HepG2 (cell line): ENCODE measurements around the gene KCNK10. TPM values are rescaled to one million over a fixed set of nuclear protein-coding genes. Genes with fewer than 3 reads are reported as not detected.

Experiments
- ATAC-seq: fragments of 200-7000 bp; cut with Tn5 transposase; 3 replicates; pipeline ENCODE4 v1.9.1; 2020; ENCODE audit warnings: mild to moderate bottlenecking, moderate library complexity
- BruUV-seq: library from RNA; stranded (reverse); fragments of 400-500 nt; replicated peaks from 2 replicates; lab custom pipeline; 2021; lab: Mats Ljungman, UMichigan
- CTCF ChIA-PET: fragments of 300-600 bp; formaldehyde crosslinking; extraction: SDS; loops from one replicate; lab custom pipeline; 2021; ENCODE audit warnings: low total read pairs, inconsistent platforms, low intra/inter-chr PET ratio; lab: Yijun Ruan, JAX
- POLR2A ChIA-PET: fragments of 350-600 bp; sonication (Branson Sonifier 250); formaldehyde crosslinking; loops from one replicate; lab custom pipeline; 2020; ENCODE audit warnings: antibody characterized with exemption, inconsistent platforms; lab: Yijun Ruan, JAX
- DNase-seq: peaks from one replicate; pipeline ENCODE4 v3.0.0-alpha.2; 2015; ENCODE audit warnings: low spot score
- FAIRE-seq: peaks from 3 replicates; lab custom pipeline; 2011; peaks lifted over from hg19 to GRCh38; lab: Jason Lieb, UNC
- H2AFZ ChIP-seq: one replicate; pipeline ENCODE4 v1.6.1; 2011; ENCODE audit warnings: low read length, inconsistent platforms
- H3K27ac ChIP-seq: fragments of 300-600 bp; 3 replicates; pipeline ENCODE4 v1.8.0; 2011; ENCODE audit warnings: mixed run types, mild to moderate bottlenecking, mixed read lengths, low read length, inconsistent platforms; ENCODE audit not compliant: insufficient read depth; ENCODE audit errors: extremely low read length
- H3K27me3 ChIP-seq, 2 experiments: fragments of 200-600 bp in 1 of 2; 2 replicates in 1 of 2; 3 replicates in 1 of 2; pipeline versions ENCODE4 v1.6.0 to v1.8.0; 2011; ENCODE audit warnings: low read length in 2 of 2, mild to moderate bottlenecking in 2 of 2, moderate library complexity in 2 of 2, inconsistent platforms in 1 of 2; ENCODE audit not compliant: insufficient read depth in 2 of 2, control insufficient read depth in 1 of 2
- H3K36me3 ChIP-seq, 2 experiments: fragments of 200-600 bp in 1 of 2; replicated peaks in 1 of 2; 2 replicates in 1 of 2; 3 replicates in 1 of 2; pipeline versions ENCODE4 v1.5.1 to v1.8.0; 2011; ENCODE audit warnings: low read length in 2 of 2, inconsistent platforms in 1 of 2; ENCODE audit not compliant: insufficient read depth in 2 of 2, control insufficient read depth in 1 of 2
- H3K4me1 ChIP-seq: 2 replicates; pipeline ENCODE4 v1.5.1; 2012; ENCODE audit warnings: low read length, inconsistent platforms; ENCODE audit not compliant: insufficient read depth
- H3K4me2 ChIP-seq: 2 replicates; pipeline ENCODE4 v1.6.0; 2011; ENCODE audit warnings: low read depth, low read length, inconsistent platforms
- H3K4me3 ChIP-seq, 3 experiments: fragments of 200-600 bp in 1 of 3; sonication (generic), shearing (Covaris generic) in 1 of 3; replicated peaks in 1 of 3; 2 replicates each; pipeline ENCODE4 v1.5.1; 2011 to 2016; ENCODE audit warnings: low read length in 3 of 3, inconsistent platforms in 2 of 3, low read depth in 2 of 3, mild to moderate bottlenecking in 2 of 3, control low read depth in 1 of 3, mixed read lengths in 1 of 3; ENCODE audit not compliant: insufficient read depth in 1 of 3
- H3K79me2 ChIP-seq: one replicate; pipeline ENCODE4 v1.6.1; 2011; ENCODE audit warnings: low read length, inconsistent platforms; ENCODE audit not compliant: insufficient read depth
- H3K9ac ChIP-seq: 2 replicates; pipeline ENCODE4 v1.6.0; 2011; ENCODE audit warnings: mild to moderate bottlenecking, low read depth, low read length, inconsistent platforms; ENCODE audit not compliant: insufficient read depth
- H3K9me3 ChIP-seq: 2 replicates; pipeline ENCODE4 v1.5.1; 2012; ENCODE audit warnings: mild to moderate bottlenecking, low read length
- H4K20me1 ChIP-seq: 2 replicates; pipeline ENCODE4 v1.6.0; 2011; ENCODE audit warnings: inconsistent platforms, mild to moderate bottlenecking, low read length, moderate library complexity; ENCODE audit not compliant: insufficient read depth
- CHD2 ChIP-seq: IDR thresholded peaks from 2 replicates; pipeline ENCODE4 v1.6.1; 2011; ENCODE audit warnings: low read depth, low read length, improper control_type of control experiment
- FOXA3 ChIP-seq: IDR thresholded peaks from 2 replicates; pipeline ENCODE4 v1.6.1; 2016; ENCODE audit warnings: missing genetic modification reagents, missing compliant biosample characterization
- FOXP4 ChIP-seq: sonication (generic); formaldehyde crosslinking; IDR thresholded peaks from 2 replicates; pipeline ENCODE4 v1.4.0; 2020; ENCODE audit warnings: missing genetic modification reagents
- IRX3 ChIP-seq: sonication (generic); formaldehyde crosslinking; IDR thresholded peaks from 2 replicates; pipeline ENCODE4 v1.8.1; 2023; ENCODE audit warnings: mild to moderate bottlenecking, low read depth, missing genetic modification reagents, borderline replicate concordance
- KDM1A ChIP-seq: IDR thresholded peaks from 2 replicates; pipeline ENCODE4 v1.6.1; 2016; ENCODE audit warnings: missing compliant biosample characterization
- LBX2 ChIP-seq: sonication (generic); formaldehyde crosslinking; IDR thresholded peaks from 2 replicates; pipeline ENCODE4 v1.5.0; 2020; ENCODE audit warnings: missing genetic modification reagents, mild to moderate bottlenecking, borderline replicate concordance
- POGK ChIP-seq: sonication (generic); formaldehyde crosslinking; conservative IDR thresholded peaks from 2 replicates; pipeline ENCODE4 v1.8.0; 2022; ENCODE audit warnings: mild to moderate bottlenecking, moderate library complexity, missing genetic modification reagents
- RXRA ChIP-seq: sonication (generic); formaldehyde crosslinking; IDR thresholded peaks from 2 replicates; pipeline ENCODE4 v1.5.1; 2020; ENCODE audit warnings: missing genetic modification reagents
- SAFB2 ChIP-seq: sonication (generic); formaldehyde crosslinking; IDR thresholded peaks from 2 replicates; pipeline ENCODE4 v1.5.1; 2020; ENCODE audit warnings: missing genetic modification reagents, low read depth, mild to moderate bottlenecking, borderline replicate concordance
- TARDBP ChIP-seq: sonication (generic); formaldehyde crosslinking; IDR thresholded peaks from 2 replicates; pipeline ENCODE4 v1.8.0; 2022; ENCODE audit warnings: mild to moderate bottlenecking, missing genetic modification reagents
- TBP ChIP-seq: sonication (generic); formaldehyde crosslinking; IDR thresholded peaks from 2 replicates; pipeline ENCODE4 v1.5.0; 2020; ENCODE audit warnings: missing genetic modification reagents
- XRCC5 ChIP-seq: fragments of 200-400 bp; formaldehyde crosslinking; optimal IDR thresholded peaks from 2 replicates; pipeline ENCODE3; 2017; ENCODE audit warnings: mild to moderate bottlenecking, low read length
- ZNF567 ChIP-seq: sonication (generic); formaldehyde crosslinking; IDR thresholded peaks from 2 replicates; pipeline ENCODE4 v1.8.1; 2023; ENCODE audit warnings: mild to moderate bottlenecking, missing genetic modification reagents, borderline replicate concordance
- ZNF580 ChIP-seq: IDR thresholded peaks from 2 replicates; pipeline ENCODE4 v1.6.1; 2016; ENCODE audit warnings: low read depth, borderline replicate concordance
- ZNF646 ChIP-seq: sonication (generic); formaldehyde crosslinking; IDR thresholded peaks from 2 replicates; pipeline ENCODE4 v1.9.0; 2021; ENCODE audit warnings: mild to moderate bottlenecking, missing genetic modification reagents
- WGBS: methylation state at CpG from one replicate; pipeline ENCODE4 v1.1.6; 2017; ENCODE audit warnings: low lambda C conversion rate; 5-methylcytosine and 5-hydroxymethylcytosine counted together
- in situ Hi-C: cut with HindIII; loops from 2 replicates; pipeline ENCODE4 v1.10.0; 2017; ENCODE audit warnings: low pct_unique_long_range_greater_than_20kb; ENCODE audit not compliant: extremely low pct_ligation_motif_present
- intact Hi-C: fragments of 100-400 bp; cut with micrococcal nuclease; formaldehyde crosslinking; loops from one replicate; pipeline ENCODE4 v1.10.0; 2022; ENCODE audit not compliant: unreplicated experiment
- polyA plus RNA-seq, 8 experiments: library from polyadenylated mRNA; depleted of rRNA in 3 of 8; stranded (reverse) in 7 of 8; unstranded in 1 of 8; fragments of >200 nt; fragmentation: Illumina TruSeq in 4 of 8; extraction: Trizol in 4 of 8; gene quantifications; 2 replicates each; pipeline versions ENCODE4 v1.2.1 to v1.2.3, GENCODE V29; 2011 to 2016; ENCODE audit warnings: low read depth in 4 of 8, missing spikeins in 1 of 8, mixed read lengths in 1 of 8; ENCODE audit not compliant: insufficient read depth in 1 of 8
- total RNA-seq, 5 experiments: library from RNA; depleted of rRNA; stranded (reverse); fragments of >200 nt; fragmentation: Illumina TruSeq; extraction: Trizol; gene quantifications; 2 replicates each; pipeline ENCODE4 v1.2.3, GENCODE V29; 2016; ENCODE audit warnings: low read depth in 1 of 5

Gene KCNK10
- total and polyA plus RNA-seq, 2 of the 13 experiments (the other 11 are each of a cell fraction or from before 2014, with no cell fraction given): not detected

- no peak for ATAC-seq
- TF ChIP-seq TBP (CRISPR knock-in tag) (no peak), IRX3 (CRISPR knock-in tag) (no peak), LBX2 (CRISPR knock-in tag) (no peak), FOXA3 (CRISPR knock-in tag) (no peak), ZNF646 (no peak), SAFB2 (CRISPR knock-in tag) (no peak), RXRA (CRISPR knock-in tag) (no peak), KDM1A (CRISPR knock-in tag) (no peak), CHD2 (no peak), POGK (no peak), XRCC5 (no peak), ZNF567 (CRISPR knock-in tag) (no peak), TARDBP (no peak), ZNF580 (CRISPR knock-in tag) (no peak), FOXP4 (CRISPR knock-in tag) (no peak)
Observed at GRCh38 chr14:88281447-88281846, 41.6 kb downstream of the KCNK10 start.

More at GRCh38 chr14:88281447-88281846, 41.6 kb downstream of the KCNK10 start:
- Histone ChIP-seq H2AFZ (no peak overlapping the region), H3K9ac (no peak overlapping the region), H3K4me2 (no peak overlapping the region), H3K9me3 (no peaks in the 10 kb centered on the region), H3K36me3 (no peaks in the 10 kb centered on the region), H3K27ac (no peak overlapping the region), H3K27me3 (no peaks in the 10 kb centered on the region), H4K20me1 (no peaks in the 10 kb centered on the region), H3K4me3 (no peak overlapping the region), H3K4me1 (no peaks in the 10 kb centered on the region), H3K79me2 (no peaks in the 10 kb centered on the region)
- FAIRE-seq (no peak), DNase-seq (no peak)
- ChIA-PET CTCF (no interaction called here), POLR2A (no interaction called here)
- no TSS peak for BruUV-seq
- in situ Hi-C loops: no loop called here
- intact Hi-C loops: no loop called here
- WGBS: 0% methylated on average over 3 of the region's 3 CpGs
